Transverse colon (tissue), 4 donors: ENCODE data around the gene ADAMTS14. TPM values are rescaled to one million over a fixed set of nuclear protein-coding genes. Genes with fewer than 3 reads are reported as not detected.

Experiments
- DNase-seq: peaks from one replicate; pipeline ENCODE4 v3.0.0-alpha.2; 2019
- H3K27ac ChIP-seq, 4 donors: fragments of 200-600 bp; sonication (generic); 2 replicates each; pipeline ENCODE4 v1.5.1; 2016 to 2018; ENCODE audit warnings: inconsistent platforms in 4 of 4
- H3K27me3 ChIP-seq: fragments of 200-600 bp; sonication (generic); 2 replicates; pipeline ENCODE4 v1.5.1; 2017; ENCODE audit warnings: inconsistent platforms
- H3K36me3 ChIP-seq, 4 donors: fragments of 200-600 bp; sonication (generic); 2 replicates each; pipeline ENCODE4 v1.5.1; 2017 to 2019; ENCODE audit warnings: inconsistent platforms in 4 of 4
- H3K4me1 ChIP-seq, 4 donors: fragments of 200-600 bp; sonication (generic); 2 replicates each; pipeline ENCODE4 v1.5.1; 2017 to 2020; ENCODE audit warnings: inconsistent platforms in 4 of 4
- H3K4me3 ChIP-seq, 4 donors: fragments of 200-600 bp; sonication (generic); 1 replicate in 1 of 4; 2 replicates in 3 of 4; pipeline versions ENCODE4 v1.5.1 to v1.6.1; 2017 to 2019; ENCODE audit warnings: inconsistent platforms in 4 of 4
- H3K9me3 ChIP-seq, 2 donors: fragments of 200-600 bp; sonication (generic); 2 replicates each; pipeline ENCODE4 v1.5.1; 2017 to 2019; ENCODE audit warnings: inconsistent platforms in 2 of 2
- CTCF ChIP-seq, 5 experiments: fragments of 200-600 bp in 3 of 5; fragments of 450-650 bp in 2 of 5; sonication (generic) in 3 of 5; IDR thresholded peaks; 1 replicate in 2 of 5; 2 replicates in 3 of 5; pipeline ENCODE4 v1.5.1; 2016 to 2017; ENCODE audit warnings: antibody characterized with exemption in 5 of 5, inconsistent platforms in 3 of 5, mild to moderate bottlenecking in 2 of 5, moderate library complexity in 1 of 5
- EP300 ChIP-seq: sonication (generic); formaldehyde crosslinking; IDR thresholded peaks from one replicate; pipeline ENCODE4 v1.6.1; 2017; ENCODE audit warnings: antibody characterized with exemption, low read depth
- POLR2A ChIP-seq: fragments of 450-650 bp; IDR thresholded peaks from one replicate; pipeline ENCODE4 v1.6.1; 2016; ENCODE audit warnings: antibody characterized with exemption, mild to moderate bottlenecking, moderate library complexity
- POLR2AphosphoS5 ChIP-seq, 3 donors: sonication (generic); formaldehyde crosslinking; IDR thresholded peaks; one replicate each; pipeline ENCODE4 v1.6.1; 2016; ENCODE audit warnings: antibody characterized with exemption in 3 of 3
- WGBS, 2 donors: methylation state at CpG; one replicate each; pipeline ENCODE4 v1.1.5; 2018; ENCODE audit warnings: low coverage in 1 of 2; 5-methylcytosine and 5-hydroxymethylcytosine counted together
- in situ Hi-C, 4 donors: fragments of 200-750 bp; cut with MboI; loops; one replicate each; pipeline versions ENCODE4 v1.15.0 to v1.15.1; 2017; ENCODE audit warnings: low sequenced_read_pairs in 3 of 4, low pct_ligation_motif_present in 1 of 4, low pct_unique_long_range_greater_than_20kb in 1 of 4
- intact Hi-C: fragments of 100-400 bp; cut with DNase I; formaldehyde crosslinking; loops from one replicate; pipeline ENCODE4 v1.15.1; 2023; ENCODE audit warnings: low total_unique reads
- total RNA-seq, 4 donors: library from RNA; depleted of rRNA; stranded (reverse); fragments of >200 nt; gene quantifications; one replicate each; pipeline ENCODE4 v1.1.0, GENCODE V29; 2016

The ADAMTS14 gene
- total RNA-seq, 4 donors from 2014 or later, result 0.95 to 3.8 (median 1.4) TPM

DNA sequence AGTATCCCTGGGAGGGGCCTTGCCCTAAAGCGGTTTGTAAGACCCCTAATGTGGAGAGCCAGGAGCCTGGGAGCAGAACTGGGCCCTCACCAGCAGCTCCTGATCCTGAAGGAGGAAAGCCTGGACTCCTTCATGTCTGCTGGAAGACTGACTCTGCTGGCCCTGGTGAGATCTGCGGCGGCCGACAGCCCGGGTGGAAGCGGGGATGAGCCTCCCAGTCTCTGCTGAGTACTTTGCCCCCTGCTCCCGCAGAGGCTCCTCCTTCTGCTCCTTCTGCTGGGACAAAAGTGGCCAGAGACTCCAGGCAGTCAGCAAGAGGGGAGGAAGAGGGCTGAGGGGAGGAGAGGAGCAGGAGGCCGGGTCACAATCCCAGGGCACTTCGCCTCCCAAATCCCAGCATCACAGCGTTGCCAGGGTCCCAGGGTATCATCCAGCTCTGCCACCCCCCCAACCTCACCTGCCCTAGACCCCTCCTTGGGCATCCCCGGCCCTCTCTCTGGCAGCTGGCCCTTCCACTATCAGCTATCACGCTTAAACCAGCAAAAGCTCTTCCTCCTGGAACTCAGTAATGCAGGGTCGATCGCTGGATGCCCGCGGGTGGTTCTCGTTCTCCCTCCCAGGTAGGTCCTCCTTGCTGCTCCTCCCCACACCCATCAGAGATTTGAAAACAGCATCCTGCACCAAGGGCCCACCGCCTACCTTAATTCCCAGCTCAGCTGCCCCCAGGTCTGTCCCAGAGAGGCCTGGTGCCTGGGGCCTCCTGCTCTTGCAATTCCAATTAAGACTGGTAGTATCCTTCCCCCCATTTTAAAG is 105.0 kb downstream of the ADAMTS14 start:
- Histone ChIP-seq H3K27ac (no peak overlapping the region), H3K27me3 (no peaks in the 10 kb centered on the region), H3K4me1 (peaks cover 0 to 6% (median 1%) of the 10 kb centered on the region in 4 donors), H3K4me3 (no peak overlapping the region), H3K36me3 (no peaks in the 10 kb centered on the region), H3K9me3 (no peaks in the 10 kb centered on the region)
- 94% methylated on average over 18 of the region's 18 CpGs; no CpG with 5 or more reads in 1 of the 2 donors for WGBS, 2 donors
- intact Hi-C loops, result no loop called here
- in situ Hi-C loops, result no loop called here
- TF ChIP-seq EP300 (no peak), CTCF (IDR thresholded peaks at IDR 0.05) (no peak), POLR2AphosphoS5 (IDR thresholded peaks at IDR 0.05) (no peak), POLR2A (no peak)
- no peak for DNase-seq

DNA sequence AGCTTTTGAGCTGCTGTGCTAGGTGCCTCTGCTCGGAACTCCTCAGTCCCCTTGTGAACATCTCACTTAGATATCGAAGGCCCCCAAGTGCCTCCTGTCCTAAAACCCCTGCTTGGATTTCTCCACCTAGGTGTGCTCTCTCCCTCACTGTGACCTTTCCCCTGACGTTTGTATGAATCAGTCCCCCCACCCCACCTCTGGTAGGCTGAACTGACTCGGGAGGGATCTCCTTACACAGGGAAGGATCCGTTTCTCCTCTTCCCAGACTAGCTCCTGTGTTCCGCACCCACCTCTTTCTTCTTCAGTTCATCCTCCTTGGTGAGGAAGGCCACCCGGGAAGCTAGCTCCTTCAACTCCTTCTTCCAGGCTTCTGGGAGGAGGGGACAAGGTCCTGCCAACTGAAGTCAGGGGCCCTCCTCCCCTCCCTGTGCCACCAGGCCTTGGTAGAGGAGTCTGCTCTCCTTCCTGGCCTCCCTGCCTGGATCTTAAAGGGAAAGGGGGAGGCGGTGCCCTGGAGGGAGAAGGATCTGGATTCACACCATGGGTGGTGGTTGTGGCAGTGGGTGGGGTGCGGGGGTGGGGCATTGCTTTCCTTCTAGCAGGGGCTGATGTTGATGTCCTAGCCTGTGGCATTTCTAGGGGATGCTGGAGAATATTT is 106.1 kb downstream of the ADAMTS14 start:
- Histone ChIP-seq H3K4me3 (no peak overlapping the region), H3K27ac (no peak overlapping the region), H3K4me1 (peaks cover 0 to 6% (median 1%) of the 10 kb centered on the region in 4 donors), H3K9me3 (no peaks in the 10 kb centered on the region), H3K36me3 (no peaks in the 10 kb centered on the region), H3K27me3 (no peaks in the 10 kb centered on the region)
- TF ChIP-seq EP300 (no peak), POLR2AphosphoS5 (IDR thresholded peaks at IDR 0.05) (no peak), POLR2A (no peak), CTCF (IDR thresholded peaks at IDR 0.05) (no peak)
- 72% methylated on average over 9 of the region's 9 CpGs; no CpG with 5 or more reads in 1 of the 2 donors for WGBS, 2 donors
- intact Hi-C loops, result no loop called here
- DNase-seq, result no peak
- in situ Hi-C loops, result no loop called here

DNA sequence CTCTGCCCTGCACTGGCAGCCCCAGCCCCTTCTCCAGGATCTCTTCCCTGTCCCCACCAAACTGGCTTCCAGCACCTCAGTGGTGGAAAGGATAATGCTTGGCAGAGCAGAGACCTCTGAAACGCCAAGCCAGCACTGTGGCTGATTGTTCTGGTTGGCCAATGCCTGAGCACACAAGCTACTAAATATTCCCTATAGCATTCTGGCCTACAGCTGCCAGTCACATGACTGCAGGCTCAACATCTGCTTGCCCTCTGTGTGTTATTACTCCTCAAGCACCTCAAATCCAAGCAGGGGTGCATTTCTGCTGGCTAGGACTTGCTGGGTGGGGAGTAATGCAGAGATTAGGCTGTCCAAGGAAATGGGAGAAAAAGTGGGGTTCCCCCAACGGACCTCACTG is 106.8 kb downstream of the ADAMTS14 start:
- Histone ChIP-seq H3K27ac (no peak overlapping the region), H3K27me3 (no peaks in the 10 kb centered on the region), H3K4me3 (no peak overlapping the region), H3K9me3 (no peaks in the 10 kb centered on the region), H3K4me1 (peaks cover 0 to 6% (median 1%) of the 10 kb centered on the region in 4 donors), H3K36me3 (no peaks in the 10 kb centered on the region)
- no peak for TF ChIP-seq POLR2A
- no peak for TF ChIP-seq CTCF (IDR thresholded peaks at IDR 0.05)
- TF ChIP-seq POLR2AphosphoS5 (IDR thresholded peaks at IDR 0.05), result no peak
- TF ChIP-seq EP300, result no peak
- in situ Hi-C loops (no loop called here), intact Hi-C loops (no loop called here)
- WGBS, 2 donors, result 50 to 71% methylated on average over 1 to 2 of the region's 2 CpGs
- DNase-seq, result no peak

DNA sequence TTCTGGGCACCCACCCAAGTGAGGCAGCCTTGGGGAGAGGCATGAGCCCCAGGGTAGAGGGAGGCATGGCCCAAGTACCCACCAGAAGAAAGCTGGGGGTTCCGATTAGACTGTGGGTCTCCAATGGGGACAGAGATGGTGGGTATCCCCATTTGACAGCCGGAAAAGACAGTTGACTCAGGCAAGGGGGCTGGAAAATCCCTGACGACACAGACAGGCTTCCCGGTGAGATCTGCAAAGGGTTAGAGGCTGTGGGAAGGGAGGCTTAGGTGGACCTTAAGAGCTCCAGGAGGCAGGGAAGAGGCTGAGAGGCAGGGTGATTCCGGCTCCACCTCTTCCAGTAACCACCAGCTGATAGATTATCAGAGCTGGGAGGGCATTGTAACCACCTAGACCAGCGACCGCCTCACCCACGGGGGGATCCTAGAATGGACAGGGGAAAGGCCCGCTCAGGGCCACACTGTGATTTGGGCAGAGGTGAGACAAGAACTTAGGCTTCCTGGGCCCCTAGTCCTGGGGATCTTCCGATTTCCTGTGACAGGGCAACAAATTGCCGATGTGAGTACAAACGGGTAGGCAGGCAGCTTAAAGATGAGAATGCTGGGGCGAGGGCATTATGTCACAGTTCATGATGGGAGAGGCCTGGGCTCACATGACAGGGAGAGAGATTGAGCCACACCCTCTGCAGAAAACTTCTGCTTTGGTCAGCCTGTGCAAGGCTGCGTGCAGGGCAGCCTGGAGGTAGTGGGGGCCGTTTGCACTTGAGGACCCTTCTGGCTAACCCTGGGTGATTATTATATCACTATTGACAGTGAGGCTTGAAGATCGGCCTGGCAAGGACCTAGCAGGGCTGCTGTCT is 107.4 kb downstream of the ADAMTS14 start:
- intact Hi-C loops, result no loop called here
- H3K4me3 ChIP-seq, result no peak overlapping the region
- peaks cover 0 to 6% (median 1%) of the 10 kb centered on the region in 4 donors for H3K4me1 ChIP-seq
- 69% methylated on average over 16 of the region's 16 CpGs; no CpG with 5 or more reads in 1 of the 2 donors for WGBS, 2 donors
- H3K9me3 ChIP-seq, result no peaks in the 10 kb centered on the region
- H3K36me3 ChIP-seq, result no peaks in the 10 kb centered on the region
- DNase-seq, result peak; percentile 53
- H3K27me3 ChIP-seq, result no peaks in the 10 kb centered on the region
- in situ Hi-C loops, result no loop called here
- TF ChIP-seq CTCF (IDR thresholded peaks at IDR 0.05), result no peak
- TF ChIP-seq EP300, result no peak
- TF ChIP-seq POLR2A, result no peak
- H3K27ac ChIP-seq, result no peak overlapping the region
